Measurements from ENCODE around the gene IL37. TPM values are rescaled to one million over a fixed set of nuclear protein-coding genes. Genes with fewer than 3 reads are reported as not detected.

Gene IL37
- total and polyA plus RNA-seq, 2 of the 13 experiments (the other 11 are each of a cell fraction or from before 2014, with no cell fraction given) = not detected

GRCh38 chr2:112936927-112937232 lies 25.9 kb downstream of the IL37 start (continued):
- TF ChIP-seq ZNF792 (CRISPR knock-in tag; IDR thresholded peaks at IDR 0.05) (no peak), FOXO1 (CRISPR knock-in tag; IDR thresholded peaks at IDR 0.05) (no peak), HOMEZ (CRISPR knock-in tag; IDR thresholded peaks at IDR 0.05; ENCODE audit: low read depth) (no peak), ETV6 (CRISPR knock-in tag; conservative IDR thresholded peaks at IDR 0.05) (no peak)

GRCh38 chr2:112938904-112939303 lies 27.9 kb downstream of the IL37 start:
- CTCF ChIA-PET (ENCODE audit: low intra/inter-chr PET ratio, low total read pairs) = no interaction called here
- ATAC-seq (no peak), FAIRE-seq (no peak), DNase-seq (ENCODE audit: low spot score) (no peak)
- in situ Hi-C loops (cut with HindIII; ENCODE audit: extremely low pct_ligation_motif_present, low pct_unique_long_range_greater_than_20kb) (no loop called here), intact Hi-C loops (cut with micrococcal nuclease; ENCODE audit: unreplicated experiment) (no loop called here)
- H3K4me3 ChIP-seq (replicated peaks in 1 of 3; ENCODE audit: insufficient read depth in 1 of 3, low read depth in 2 of 3, low read length in 3 of 3) = no peak overlapping the region
- H3K27me3 ChIP-seq (ENCODE audit: control insufficient read depth in 1 of 2, insufficient read depth in 2 of 2, low read length in 2 of 2) = no peaks in the 10 kb centered on the region; a peak in 2 of 5 replicates
- peaks cover 8% of the 10 kb centered on the region; the same call in 1 of the 2 replicates for H3K4me1 ChIP-seq (ENCODE audit: insufficient read depth, low read length)
- H2AFZ ChIP-seq (ENCODE audit: low read length) = no peak overlapping the region
- H4K20me1 ChIP-seq (ENCODE audit: insufficient read depth, low read length) = no peaks in the 10 kb centered on the region
- POLR2A ChIA-PET = no interaction called here
- no peak overlapping the region for H3K9ac ChIP-seq (ENCODE audit: insufficient read depth, low read depth, low read length)
- H3K4me2 ChIP-seq (ENCODE audit: low read depth, low read length) = no peak overlapping the region
- WGBS (ENCODE audit: low lambda C conversion rate) = 41% methylated on average over 5 of the region's 5 CpGs
- H3K36me3 ChIP-seq (replicated peaks in 1 of 2; ENCODE audit: control insufficient read depth in 1 of 2, insufficient read depth in 2 of 2, low read length in 2 of 2) = no peaks in the 10 kb centered on the region
- no peaks in the 10 kb centered on the region for H3K9me3 ChIP-seq (ENCODE audit: low read length)
- no TSS peak for BruUV-seq (replicated peaks)
- H3K27ac ChIP-seq (ENCODE audit: extremely low read length, insufficient read depth, low read length) = no peak overlapping the region
- H3K79me2 ChIP-seq (ENCODE audit: insufficient read depth, low read length) = no peaks in the 10 kb centered on the region
- no peak for TF ChIP-seq ZNF687 (CRISPR knock-in tag; IDR thresholded peaks at IDR 0.05)
- no peak for TF ChIP-seq ZFP82 (CRISPR knock-in tag; IDR thresholded peaks at IDR 0.05; ENCODE audit: borderline replicate concordance)
- TF ChIP-seq ZNF383 (CRISPR knock-in tag; IDR thresholded peaks at IDR 0.05; ENCODE audit: borderline replicate concordance) = no peak
- no peak for TF ChIP-seq NR2C2 (CRISPR knock-in tag; IDR thresholded peaks at IDR 0.05; ENCODE audit: borderline replicate concordance)
- no peak for TF ChIP-seq ZNF234 (CRISPR knock-in tag; conservative IDR thresholded peaks at IDR 0.05)
- no peak for TF ChIP-seq PHF5A (CRISPR knock-in tag; IDR thresholded peaks at IDR 0.05; ENCODE audit: low read depth, unreplicated experiment)
- TF ChIP-seq HOXA5 (CRISPR knock-in tag; IDR thresholded peaks at IDR 0.05) = no peak
- no peak for TF ChIP-seq ZFAT (CRISPR knock-in tag; conservative IDR thresholded peaks at IDR 0.05)
- no peak for TF ChIP-seq SAP130 (CRISPR knock-in tag; IDR thresholded peaks at IDR 0.05; ENCODE audit: low read depth)
- no peak for TF ChIP-seq HNRNPUL1 (IDR thresholded peaks at IDR 0.05; ENCODE audit: low read depth, low read length)
- no peak for TF ChIP-seq SCMH1 (CRISPR knock-in tag; IDR thresholded peaks at IDR 0.05; ENCODE audit: borderline replicate concordance)
- TF ChIP-seq SOX13 (IDR thresholded peaks at IDR 0.05) = no peak
- no peak for TF ChIP-seq SOX13 (CRISPR knock-in tag; conservative IDR thresholded peaks at IDR 0.05 in 1 of 2, IDR thresholded peaks at IDR 0.05 in 1 of 2)
- TF ChIP-seq ZNF83 (CRISPR knock-in tag; IDR thresholded peaks at IDR 0.05; ENCODE audit: borderline replicate concordance) = no peak
- TF ChIP-seq ELF4 (CRISPR knock-in tag; IDR thresholded peaks at IDR 0.05; ENCODE audit: borderline replicate concordance) = no peak
- TF ChIP-seq RFXAP (CRISPR knock-in tag; IDR thresholded peaks at IDR 0.05; ENCODE audit: borderline replicate concordance) = no peak
- TF ChIP-seq MIER2 (CRISPR knock-in tag; IDR thresholded peaks at IDR 0.05) = no peak
- TF ChIP-seq ZNF160 (CRISPR knock-in tag; IDR thresholded peaks at IDR 0.05) = no peak

Measured in HepG2 (cell line).